Activated T-cell treated with anti-CD3 and anti-CD28 coated beads, Interleukin-2, amount 50 U/mL, for 24 hours (primary cell): ENCODE measurements around the gene TBC1D1.

Experiments used
- DNase-seq: peaks from one replicate; pipeline ENCODE4 v3.0.0-alpha.2; 2020
- H3K27ac Mint-ChIP-seq: 2 replicates; pipeline ENCODE4 v1.8.0; 2020; ENCODE audit warnings: mild to moderate bottlenecking, mixed read lengths
- H3K27me3 Mint-ChIP-seq: 2 replicates; pipeline ENCODE4 v1.8.0; 2020; ENCODE audit warnings: mixed read lengths
- H3K36me3 Mint-ChIP-seq: 2 replicates; pipeline ENCODE4 v1.8.0; 2020; ENCODE audit warnings: low read depth, mixed read lengths
- H3K4me1 Mint-ChIP-seq: 2 replicates; pipeline ENCODE4 v1.8.0; 2020; ENCODE audit warnings: low read depth, mixed read lengths
- H3K4me3 Mint-ChIP-seq: 2 replicates; pipeline ENCODE4 v1.8.0; 2020; ENCODE audit warnings: mild to moderate bottlenecking, moderate library complexity, mixed read lengths
- H3K9me3 Mint-ChIP-seq: 2 replicates; pipeline ENCODE4 v1.8.0; 2020; ENCODE audit warnings: mixed read lengths

TBC1D1 gene

DNA sequence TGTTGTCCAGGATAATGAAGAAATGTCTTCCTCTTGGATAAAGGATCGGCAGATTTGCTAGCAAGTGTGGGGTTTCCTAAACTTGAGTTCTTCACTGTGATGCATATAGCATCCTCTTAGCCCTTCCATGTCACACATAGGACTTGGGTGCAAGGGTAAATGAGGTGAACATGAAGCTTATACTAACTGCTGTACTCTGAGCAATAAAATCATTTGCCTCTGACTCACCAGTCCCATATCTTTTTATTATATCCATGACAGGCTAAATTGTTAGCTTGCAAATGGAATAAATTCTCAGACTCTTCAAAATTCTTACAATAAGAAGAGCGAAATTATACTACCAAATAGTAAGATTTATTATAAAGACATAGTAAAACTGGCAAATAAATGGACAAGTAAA lies 14.7 kb upstream of the TBC1D1 start:
- Mint-ChIP-seq H3K27me3 (no peaks in the 10 kb centered on the region), H3K9me3 (no peaks in the 10 kb centered on the region), H3K4me3 (no peak overlapping the region), H3K36me3 (peaks cover 9% of the 10 kb centered on the region), H3K27ac (no peak overlapping the region), H3K4me1 (peaks cover 21% of the 10 kb centered on the region)
- no peak for DNase-seq

DNA sequence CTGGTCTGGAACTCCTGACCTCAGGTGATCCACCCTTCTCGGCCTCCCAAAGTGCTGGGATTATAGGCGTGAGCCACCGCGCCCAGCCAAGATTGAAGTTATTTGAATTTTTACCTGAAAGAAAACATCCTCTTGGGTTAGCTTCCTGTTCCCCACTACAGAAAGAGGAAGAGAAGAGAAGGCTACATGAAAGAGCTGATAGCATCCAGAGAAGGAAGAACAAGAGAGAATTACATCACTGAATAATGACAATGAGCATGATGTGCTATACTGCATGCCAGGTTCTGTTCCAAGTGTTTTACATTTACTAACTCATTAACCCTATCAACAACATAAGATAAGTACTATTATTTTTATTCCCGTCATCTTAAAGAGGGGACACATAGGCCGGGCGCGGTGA lies 11.5 kb upstream of the TBC1D1 start:
- no peak for DNase-seq
- Mint-ChIP-seq H3K27me3 (peaks cover 2% of the 10 kb centered on the region), H3K4me3 (no peak overlapping the region), H3K9me3 (no peaks in the 10 kb centered on the region), H3K27ac (no peak overlapping the region), H3K4me1 (no peaks in the 10 kb centered on the region), H3K36me3 (peaks cover 2% of the 10 kb centered on the region)

DNA sequence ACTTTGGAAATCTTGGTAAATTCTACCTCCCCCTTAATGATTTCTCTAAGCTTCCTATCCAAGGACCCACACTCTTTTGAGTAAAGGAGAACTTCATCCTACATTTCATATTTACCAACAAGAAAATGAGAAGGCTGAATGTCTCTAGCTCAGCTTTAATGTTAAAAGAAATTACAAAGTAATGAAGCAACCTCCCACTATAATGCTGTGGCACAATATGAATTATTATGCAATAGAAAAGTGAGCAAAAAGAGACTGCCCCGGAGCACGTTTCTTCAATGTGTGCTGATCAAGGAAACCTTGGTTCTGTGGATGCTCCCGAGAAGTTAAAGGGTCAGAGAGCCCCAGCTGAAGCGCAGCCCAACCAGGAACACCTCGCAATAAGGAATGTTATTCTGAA lies 9.1 kb upstream of the TBC1D1 start:
- DNase-seq = no peak
- Mint-ChIP-seq H3K36me3 (no peaks in the 10 kb centered on the region), H3K4me1 (peaks cover 6% of the 10 kb centered on the region), H3K27ac (no peak overlapping the region), H3K4me3 (no peak overlapping the region), H3K27me3 (peaks cover 2% of the 10 kb centered on the region), H3K9me3 (no peaks in the 10 kb centered on the region)

DNA sequence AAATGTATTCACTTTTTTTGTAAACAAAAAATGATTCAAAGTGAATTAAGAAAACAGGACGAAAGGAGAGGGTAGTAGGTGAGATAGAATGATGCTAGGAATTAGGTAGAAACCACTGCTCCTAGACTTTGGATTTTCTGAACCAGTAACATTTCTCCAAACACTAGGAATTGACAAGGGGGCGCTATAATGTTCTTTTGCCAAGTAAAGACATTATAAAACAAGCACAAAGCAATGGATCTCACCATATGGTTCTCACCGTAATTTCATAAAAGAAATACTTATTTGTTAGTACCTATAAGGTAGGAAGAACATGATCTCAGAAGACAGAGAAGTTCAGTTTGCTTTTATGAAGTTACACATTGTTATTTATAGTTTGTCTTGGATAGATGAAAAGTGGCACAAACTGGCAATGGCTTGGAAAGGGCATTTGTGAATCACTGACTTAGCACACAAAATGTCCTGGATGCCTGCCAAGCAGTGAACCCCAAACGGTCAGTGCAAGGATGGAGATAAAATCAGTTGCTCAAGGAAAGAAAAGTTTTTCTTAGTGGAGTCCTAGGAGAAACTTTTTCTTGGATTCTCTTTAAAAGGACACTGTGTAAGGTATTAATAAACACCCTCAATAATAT lies 8.1 kb upstream of the TBC1D1 start:
- peaks cover 2% of the 10 kb centered on the region for H3K27me3 Mint-ChIP-seq
- no peak for DNase-seq
- H3K27ac Mint-ChIP-seq = no peak overlapping the region
- H3K9me3 Mint-ChIP-seq = no peaks in the 10 kb centered on the region
- no peak overlapping the region for H3K4me3 Mint-ChIP-seq
- H3K4me1 Mint-ChIP-seq = peaks cover 6% of the 10 kb centered on the region
- no peaks in the 10 kb centered on the region for H3K36me3 Mint-ChIP-seq

DNA sequence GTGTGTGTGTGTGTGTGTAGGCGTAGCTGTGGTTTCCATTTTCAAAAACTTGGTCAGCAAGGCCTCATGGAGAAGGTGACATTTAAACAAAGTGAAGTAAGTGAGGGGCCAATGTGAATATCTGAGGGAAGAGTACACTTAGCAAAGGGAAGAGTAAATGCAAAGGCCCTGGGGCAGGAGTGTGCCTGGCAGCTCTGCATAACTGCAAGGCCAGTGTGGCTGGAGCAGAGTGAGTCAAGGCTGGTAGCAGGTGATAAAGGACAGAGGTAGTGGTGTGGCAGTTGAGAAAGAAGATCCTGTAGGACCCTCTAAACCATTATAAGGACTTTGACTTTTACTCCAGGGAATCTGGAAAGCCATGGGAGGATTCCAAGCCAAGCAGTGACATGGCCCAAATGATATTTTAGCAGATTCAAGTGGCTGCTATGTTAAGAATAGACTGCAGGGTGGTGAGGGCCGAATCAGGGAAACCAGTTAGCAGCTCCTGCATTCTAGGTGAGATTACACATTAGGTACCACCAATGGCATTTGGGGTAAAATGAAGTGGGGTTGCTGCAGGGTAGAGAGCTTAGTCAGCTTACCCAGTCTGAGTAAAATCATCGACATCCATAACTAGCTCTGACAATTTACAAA lies 5.9 kb upstream of the TBC1D1 start:
- Mint-ChIP-seq H3K27me3 (peaks cover 11% of the 10 kb centered on the region), H3K36me3 (no peaks in the 10 kb centered on the region), H3K4me3 (no peak overlapping the region), H3K9me3 (no peaks in the 10 kb centered on the region), H3K4me1 (peaks cover 17% of the 10 kb centered on the region), H3K27ac (no peak overlapping the region)
- DNase-seq = no peak

DNA sequence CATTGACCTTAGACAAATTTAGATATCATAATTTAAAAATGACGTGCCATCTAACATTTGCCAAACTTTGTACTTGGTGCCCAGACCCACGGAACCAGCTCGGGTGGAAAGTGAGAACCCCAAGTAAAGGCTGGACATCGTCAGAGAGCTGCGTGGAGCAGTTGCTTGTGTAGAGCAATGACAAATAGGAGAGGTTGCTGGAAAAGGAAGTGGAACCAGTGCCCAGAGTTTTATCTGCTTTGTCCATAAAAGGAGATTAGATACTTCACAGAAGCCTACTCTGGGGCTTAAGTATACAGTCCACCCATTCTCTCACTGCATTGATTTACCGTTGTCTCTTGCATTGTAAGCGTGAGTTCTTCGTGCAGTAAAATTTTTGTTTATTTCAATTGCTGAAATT lies 5.4 kb upstream of the TBC1D1 start:
- Mint-ChIP-seq H3K36me3 (no peaks in the 10 kb centered on the region), H3K27me3 (peaks cover 13% of the 10 kb centered on the region), H3K27ac (no peak overlapping the region), H3K4me1 (peaks cover 20% of the 10 kb centered on the region), H3K4me3 (no peak overlapping the region), H3K9me3 (no peaks in the 10 kb centered on the region)
- DNase-seq = no peak

DNA sequence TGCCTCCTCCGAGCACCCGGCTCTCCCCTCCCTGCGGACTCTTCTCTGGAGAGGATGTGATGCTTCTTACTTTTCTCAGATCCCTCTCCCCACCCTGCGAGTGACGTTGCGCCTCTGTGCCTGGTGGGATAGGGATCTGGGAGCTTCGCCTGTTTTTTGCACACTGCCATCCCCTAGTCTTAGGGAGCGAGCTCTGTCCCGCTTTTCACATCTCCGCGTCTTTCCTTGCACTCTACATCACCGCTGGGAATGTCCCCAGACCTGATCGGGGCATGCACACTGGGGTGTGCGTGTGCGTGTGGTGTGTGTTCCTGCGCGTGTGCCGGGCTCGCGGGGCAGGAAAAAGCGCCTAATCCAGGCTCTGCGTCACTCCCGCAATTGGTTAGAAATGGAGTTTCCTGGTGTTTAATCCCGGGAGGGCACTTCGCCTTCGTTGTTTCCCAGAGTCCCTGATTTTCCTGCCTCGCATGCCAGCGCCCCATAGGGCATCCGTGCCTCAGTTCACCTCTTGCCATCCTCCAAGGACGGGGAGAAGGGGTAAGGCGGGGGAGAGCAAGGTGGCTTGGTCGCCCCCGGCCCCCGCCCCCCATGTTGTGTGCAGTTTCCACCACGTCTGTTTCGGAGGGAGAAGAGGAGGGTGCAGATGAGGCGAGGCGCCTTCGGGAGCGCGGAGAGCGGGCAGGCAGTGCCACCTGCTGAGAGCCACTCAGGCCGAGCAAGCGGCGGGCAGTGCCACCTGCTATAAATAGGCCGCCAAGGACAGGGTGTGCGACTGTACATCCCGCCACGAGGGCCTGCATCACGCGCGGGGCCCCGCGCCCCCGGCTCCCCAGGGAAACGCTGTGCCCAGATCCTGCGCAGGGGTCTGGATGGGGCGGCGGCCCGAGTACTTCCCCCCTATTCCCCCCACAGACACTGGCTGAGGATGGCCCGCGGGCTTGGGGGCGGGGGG lies 759 bp upstream of the TBC1D1 start:
- no peak for DNase-seq
- Mint-ChIP-seq H3K27me3 (peaks cover 11% of the 10 kb centered on the region), H3K36me3 (peaks cover 6% of the 10 kb centered on the region), H3K9me3 (no peaks in the 10 kb centered on the region), H3K4me1 (peaks cover 47% of the 10 kb centered on the region), H3K4me3 (peak overlapping the region; percentile 67), H3K27ac (peak overlapping the region; percentile 44)

DNA sequence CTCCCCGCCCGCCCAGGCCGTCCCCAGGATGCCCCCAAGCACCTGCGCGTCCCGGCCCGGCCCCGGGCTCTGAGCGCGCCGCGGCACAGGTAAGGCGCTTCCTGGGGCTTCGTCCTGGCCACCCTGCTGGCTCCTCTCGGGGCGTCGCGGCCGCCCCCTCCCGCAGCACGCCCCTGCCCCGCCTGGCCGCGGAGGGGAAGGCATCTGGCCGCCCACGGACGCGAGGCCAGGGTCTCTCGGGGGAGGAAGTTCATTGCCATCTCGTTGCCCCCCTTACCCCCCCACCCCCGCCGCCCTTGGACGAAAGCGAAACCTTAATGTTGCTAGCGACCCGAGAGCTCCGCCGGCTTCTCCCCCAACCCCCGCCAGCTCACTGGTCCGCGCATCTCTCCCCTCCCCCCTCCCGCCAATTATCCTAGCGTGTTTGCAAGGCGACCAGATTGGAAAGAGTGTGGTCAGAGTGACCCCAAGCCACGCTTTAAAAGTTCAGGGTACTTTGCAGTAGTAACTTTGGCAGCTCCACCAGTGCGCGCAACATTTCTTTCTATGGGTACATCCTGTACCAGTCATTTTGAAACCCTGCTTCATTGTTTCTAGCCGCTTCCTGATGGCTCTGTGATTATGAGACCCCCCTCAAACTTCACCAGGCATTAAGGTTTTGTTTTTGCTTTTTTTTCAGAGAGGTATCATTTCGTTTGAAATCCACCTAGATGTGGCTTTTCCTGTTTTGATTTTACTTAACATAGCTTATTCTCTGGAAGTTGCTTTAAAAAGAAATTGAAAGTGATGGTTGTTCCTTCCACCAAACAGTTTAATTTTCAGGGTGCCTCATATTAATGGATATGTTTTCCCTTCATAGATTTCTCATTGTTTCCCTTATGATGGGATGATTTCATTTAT lies 626 bp downstream of the TBC1D1 start:
- Mint-ChIP-seq H3K9me3 (no peaks in the 10 kb centered on the region), H3K4me1 (peaks cover 59% of the 10 kb centered on the region), H3K36me3 (peaks cover 9% of the 10 kb centered on the region), H3K27ac (peak overlapping the region; percentile 95), H3K27me3 (peaks cover 11% of the 10 kb centered on the region), H3K4me3 (peak overlapping the region; percentile 85)
- peak; percentile 78 for DNase-seq

DNA sequence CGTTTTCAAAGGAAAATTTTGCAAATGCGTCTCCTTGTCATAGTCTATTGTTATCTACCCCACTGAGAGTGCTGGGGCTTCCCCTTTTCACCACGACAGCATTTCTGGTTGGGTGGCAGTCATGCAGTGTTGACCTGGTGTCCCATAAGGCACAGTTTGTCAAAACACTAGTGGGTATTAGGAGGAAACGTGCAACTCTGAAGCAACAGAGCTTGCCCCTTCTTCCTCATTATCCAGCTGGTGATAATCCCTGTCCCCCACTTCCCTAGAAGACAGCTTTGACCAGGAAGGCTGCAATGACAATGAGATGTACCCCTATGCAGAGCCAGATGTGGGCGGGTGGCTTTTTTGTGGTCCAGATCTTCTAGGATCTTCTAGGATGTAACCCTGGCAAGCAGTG lies 1.8 kb downstream of the TBC1D1 start:
- H3K27ac Mint-ChIP-seq = peak overlapping the region; percentile 95
- no peaks in the 10 kb centered on the region for H3K9me3 Mint-ChIP-seq
- peaks cover 11% of the 10 kb centered on the region for H3K27me3 Mint-ChIP-seq
- H3K4me1 Mint-ChIP-seq = peaks cover 71% of the 10 kb centered on the region
- peak; percentile 56 for DNase-seq
- peak overlapping the region; percentile 85 for H3K4me3 Mint-ChIP-seq
- H3K36me3 Mint-ChIP-seq = peaks cover 9% of the 10 kb centered on the region

DNA sequence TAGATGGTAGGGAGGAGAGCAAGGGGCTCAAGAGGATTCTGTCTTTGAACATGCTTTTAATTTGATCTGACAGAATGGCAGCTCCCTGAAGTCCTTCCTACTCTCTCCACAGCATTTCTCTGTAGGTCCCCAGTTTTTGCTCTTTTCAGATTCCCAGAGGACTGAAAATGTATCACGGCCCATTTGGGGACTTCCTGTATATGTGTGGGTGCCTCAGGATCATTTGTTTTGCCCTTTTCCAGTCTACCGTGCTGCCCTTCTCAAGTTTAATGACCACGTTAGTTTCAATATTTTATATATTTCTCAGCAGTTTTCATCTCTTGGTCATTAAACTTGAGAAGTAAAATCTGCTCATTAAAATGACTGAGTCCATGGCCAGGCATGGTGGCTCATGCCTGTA lies 2.3 kb downstream of the TBC1D1 start:
- Mint-ChIP-seq H3K27ac (peak overlapping the region; percentile 95), H3K9me3 (no peaks in the 10 kb centered on the region), H3K36me3 (peaks cover 9% of the 10 kb centered on the region), H3K4me3 (peak overlapping the region; percentile 85), H3K4me1 (peaks cover 71% of the 10 kb centered on the region), H3K27me3 (peaks cover 11% of the 10 kb centered on the region)
- no peak for DNase-seq

DNA sequence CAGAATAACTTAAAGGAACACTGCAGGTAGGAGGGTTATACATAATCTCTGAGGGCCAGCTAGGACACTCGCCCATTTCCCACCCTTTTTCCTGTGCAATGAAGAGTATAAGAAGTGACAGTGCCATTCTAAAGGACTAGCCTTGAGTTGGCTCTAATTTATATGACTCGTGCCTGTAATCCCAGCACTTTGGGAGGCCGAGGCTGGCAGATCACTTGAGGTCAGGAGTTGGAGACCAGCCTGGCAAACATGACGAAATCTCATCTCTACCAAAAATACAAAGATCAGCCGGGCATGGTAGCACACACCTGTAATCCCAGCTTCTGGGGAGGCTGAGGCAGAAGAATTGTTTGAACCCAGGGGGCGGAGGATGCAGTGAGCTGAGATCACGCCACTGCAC lies 4.4 kb downstream of the TBC1D1 start:
- Mint-ChIP-seq H3K27me3 (no peaks in the 10 kb centered on the region), H3K4me3 (no peak overlapping the region), H3K36me3 (peaks cover 14% of the 10 kb centered on the region), H3K4me1 (peaks cover 68% of the 10 kb centered on the region), H3K9me3 (no peaks in the 10 kb centered on the region), H3K27ac (no peak overlapping the region)
- DNase-seq = no peak

DNA sequence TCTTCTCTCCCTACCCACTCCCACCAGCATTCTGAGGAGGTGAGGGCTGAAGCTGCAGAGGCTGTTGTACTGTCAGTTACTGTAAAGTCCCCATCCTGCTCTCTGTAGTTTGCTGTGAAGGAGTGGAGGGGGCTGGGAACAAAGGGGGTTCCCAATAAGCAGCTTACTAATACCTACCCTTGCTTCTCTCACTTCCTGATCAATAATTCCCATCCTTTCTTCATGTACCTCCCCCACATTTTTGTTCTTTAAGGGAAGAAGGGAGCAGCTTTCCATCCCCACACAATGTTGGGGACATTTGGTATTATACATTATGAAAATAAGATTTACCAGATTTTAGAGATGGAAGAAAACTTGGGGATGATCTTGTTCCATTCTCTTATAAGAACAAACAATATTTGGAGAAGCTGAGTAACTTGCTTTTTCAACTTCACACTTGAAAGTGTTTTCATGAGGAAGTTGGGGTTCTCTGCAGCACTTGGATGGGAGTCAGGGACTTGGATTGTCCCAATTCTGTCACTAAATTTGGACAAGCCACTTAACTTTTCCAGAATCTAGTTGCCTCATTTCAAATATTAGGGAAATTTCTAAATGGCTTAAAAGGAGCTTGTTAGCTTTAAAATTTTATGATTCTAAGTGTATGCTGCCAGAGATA lies 5.4 kb downstream of the TBC1D1 start:
- H3K4me3 Mint-ChIP-seq = no peak overlapping the region
- no peak overlapping the region for H3K27ac Mint-ChIP-seq
- peaks cover 14% of the 10 kb centered on the region for H3K36me3 Mint-ChIP-seq
- no peak for DNase-seq
- H3K27me3 Mint-ChIP-seq = no peaks in the 10 kb centered on the region
- H3K9me3 Mint-ChIP-seq = no peaks in the 10 kb centered on the region
- peaks cover 69% of the 10 kb centered on the region for H3K4me1 Mint-ChIP-seq

DNA sequence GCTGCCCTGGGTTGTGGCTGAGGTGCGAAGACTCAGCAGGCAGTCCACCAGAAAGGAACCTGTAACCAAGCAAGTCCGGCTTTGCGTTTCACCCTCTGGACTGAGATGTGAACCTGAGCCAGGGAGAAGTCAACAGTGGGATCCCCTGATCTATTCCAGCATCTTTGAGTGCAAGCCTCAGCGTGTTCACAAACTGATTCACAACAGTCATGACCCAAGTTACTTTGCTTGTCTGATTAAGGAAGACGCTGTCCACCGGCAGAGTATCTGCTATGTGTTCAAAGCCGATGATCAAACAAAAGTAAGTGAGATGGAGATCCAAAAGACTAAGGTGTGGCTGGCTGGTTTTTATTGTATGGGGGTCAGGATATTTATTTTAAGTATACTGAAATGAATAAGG lies 11.3 kb downstream of the TBC1D1 start:
- H3K27ac Mint-ChIP-seq = no peak overlapping the region
- peaks cover 54% of the 10 kb centered on the region for H3K4me1 Mint-ChIP-seq
- H3K4me3 Mint-ChIP-seq = no peak overlapping the region
- H3K9me3 Mint-ChIP-seq = no peaks in the 10 kb centered on the region
- no peak for DNase-seq
- H3K36me3 Mint-ChIP-seq = peaks cover 37% of the 10 kb centered on the region
- no peaks in the 10 kb centered on the region for H3K27me3 Mint-ChIP-seq
